G401.6 (cell line): ENCODE measurements around the gene SH3TC1.

Source experiments
- FAIRE-seq: peaks from 2 replicates; lab custom pipeline; 2012; peaks lifted over from hg19 to GRCh38; lab: Jason Lieb, UNC

The SH3TC1 gene

GRCh38 chr4:8164194-8164565, 34.9 kb upstream of the SH3TC1 start:
- no peak for FAIRE-seq

GRCh38 chr4:8164687-8165086, 34.4 kb upstream of the SH3TC1 start:
- no peak for FAIRE-seq

GRCh38 chr4:8165374-8165896, 33.7 kb upstream of the SH3TC1 start:
- no peak for FAIRE-seq

- no peak for FAIRE-seq
Observed at GRCh38 chr4:8167291-8167690, 31.8 kb upstream of the SH3TC1 start.

GRCh38 chr4:8167815-8168214, 31.3 kb upstream of the SH3TC1 start:
- FAIRE-seq, result no peak

- no peak for FAIRE-seq
Observed at GRCh38 chr4:8168232-8168631, 30.9 kb upstream of the SH3TC1 start.

GRCh38 chr4:8168832-8169598, 30.1 kb upstream of the SH3TC1 start:
- no peak for FAIRE-seq

- no peak for FAIRE-seq
Observed at GRCh38 chr4:8169763-8170162, 29.3 kb upstream of the SH3TC1 start.

GRCh38 chr4:8170341-8170740, 28.7 kb upstream of the SH3TC1 start:
- FAIRE-seq, result no peak

GRCh38 chr4:8171266-8171665, 27.8 kb upstream of the SH3TC1 start:
- no peak for FAIRE-seq

- no peak for FAIRE-seq
Observed at GRCh38 chr4:8171984-8172924, 26.8 kb upstream of the SH3TC1 start.

- no peak for FAIRE-seq
Observed at GRCh38 chr4:8173492-8174242, 25.4 kb upstream of the SH3TC1 start.

- no peak for FAIRE-seq
Observed at GRCh38 chr4:8174970-8175369, 24.1 kb upstream of the SH3TC1 start.

- FAIRE-seq, result no peak
Observed at GRCh38 chr4:8175686-8176085, 23.4 kb upstream of the SH3TC1 start.

- FAIRE-seq, result no peak
Observed at GRCh38 chr4:8176547-8177399, 22.3 kb upstream of the SH3TC1 start.

- no peak for FAIRE-seq
Observed at GRCh38 chr4:8177552-8177951, 21.5 kb upstream of the SH3TC1 start.

- no peak for FAIRE-seq
Observed at GRCh38 chr4:8177956-8178355, 21.1 kb upstream of the SH3TC1 start.

- no peak for FAIRE-seq
Observed at GRCh38 chr4:8179074-8179473, 20.0 kb upstream of the SH3TC1 start.

GRCh38 chr4:8179771-8180170, 19.3 kb upstream of the SH3TC1 start:
- FAIRE-seq, result no peak

GRCh38 chr4:8180310-8181093, 18.6 kb upstream of the SH3TC1 start:
- FAIRE-seq, result no peak

- FAIRE-seq, result no peak
Observed at GRCh38 chr4:8181119-8181518, 18.0 kb upstream of the SH3TC1 start.
